Measurements from ENCODE around the gene INTS2.
"Not testable (repeated sequence)": the region's sequence is repeated elsewhere in the genome, so short reads cannot be mapped to it uniquely, and the experiment has no call there.

INTS2 gene

DNA sequence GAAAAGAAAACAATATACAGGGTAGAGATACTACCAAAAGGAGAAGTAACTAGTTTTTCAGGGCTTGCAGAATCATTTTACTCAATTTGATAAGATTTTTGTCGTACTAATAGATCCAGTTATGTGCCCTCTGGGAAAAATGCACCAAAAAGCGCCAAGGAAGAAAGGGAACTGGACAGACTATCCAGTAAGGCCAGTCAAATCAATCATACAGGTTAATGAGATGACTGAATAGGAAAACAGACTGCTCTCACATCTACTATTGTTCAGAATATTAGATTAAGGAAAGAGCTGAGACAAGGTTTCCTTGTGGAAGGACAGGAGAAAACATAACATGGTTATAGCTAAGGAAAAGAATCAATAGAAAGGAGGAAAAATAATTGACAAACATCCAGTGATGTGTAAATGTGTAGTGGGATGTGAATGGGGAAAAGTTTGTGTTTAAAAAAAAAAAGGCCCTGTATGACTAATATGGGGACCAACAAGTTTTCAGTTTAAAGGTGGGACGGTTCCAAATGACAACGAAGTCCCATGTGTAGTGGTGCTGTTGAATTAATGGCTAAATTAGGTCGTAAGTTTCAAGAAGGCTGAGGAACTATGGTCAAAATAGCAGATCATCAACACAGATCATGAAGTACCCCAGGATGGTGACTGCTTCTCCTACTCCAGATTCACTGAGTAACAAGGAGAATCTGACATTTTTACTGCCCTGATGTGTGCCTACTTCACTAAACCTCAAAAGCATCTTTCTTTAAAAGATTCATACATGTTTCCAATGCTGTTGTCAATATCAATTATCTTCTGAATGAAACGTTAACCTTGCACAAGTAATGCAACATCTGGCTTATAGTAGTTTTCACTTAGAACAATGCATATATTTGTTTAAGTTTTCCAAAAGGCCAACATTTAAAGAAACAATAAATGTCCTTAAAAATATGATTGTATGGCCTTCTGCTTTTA lies 105.2 kb downstream of the INTS2 start:
- DNase-seq (ENCODE audit: low spot score): no peak

DNA sequence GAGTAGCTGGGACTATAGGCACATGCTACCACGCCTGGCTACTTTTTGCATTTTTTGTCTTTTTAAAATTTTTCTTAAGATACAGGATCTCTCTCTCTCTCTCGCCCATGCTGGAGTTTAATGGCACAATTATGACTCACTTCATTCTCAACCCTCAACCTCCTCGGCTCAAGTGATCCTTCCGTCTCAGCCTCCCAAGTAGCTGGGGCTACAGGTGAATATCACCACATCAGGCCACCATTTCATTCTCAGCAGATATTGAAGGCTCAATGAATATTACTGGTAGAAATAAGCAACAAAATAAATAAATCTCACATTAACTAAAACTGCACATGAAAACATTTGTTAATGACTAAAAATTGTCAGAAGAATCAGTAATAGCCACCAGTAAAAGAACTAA lies 106.1 kb downstream of the INTS2 start:
- DNase-seq (ENCODE audit: low spot score): no peak

DNA sequence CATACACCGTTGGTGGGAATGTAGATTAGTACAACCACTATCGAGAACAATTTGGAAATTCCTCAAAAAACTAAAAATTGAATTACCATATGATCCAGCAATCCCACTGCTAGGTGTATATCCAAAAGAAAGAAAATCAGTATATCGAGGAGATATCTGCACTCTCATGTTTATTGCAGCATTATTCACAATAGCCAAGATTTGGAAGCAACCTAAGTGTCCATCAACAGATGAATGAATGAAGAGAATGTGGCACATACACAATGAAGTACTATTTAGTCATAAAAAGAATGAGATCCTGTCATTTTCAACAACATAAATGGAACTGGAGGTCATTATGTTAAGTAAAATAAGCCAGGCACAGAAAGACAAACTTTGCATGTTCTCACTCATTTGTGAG lies 108.5 kb downstream of the INTS2 start:
- not testable (repeated sequence) for DNase-seq (ENCODE audit: low spot score)

DNA sequence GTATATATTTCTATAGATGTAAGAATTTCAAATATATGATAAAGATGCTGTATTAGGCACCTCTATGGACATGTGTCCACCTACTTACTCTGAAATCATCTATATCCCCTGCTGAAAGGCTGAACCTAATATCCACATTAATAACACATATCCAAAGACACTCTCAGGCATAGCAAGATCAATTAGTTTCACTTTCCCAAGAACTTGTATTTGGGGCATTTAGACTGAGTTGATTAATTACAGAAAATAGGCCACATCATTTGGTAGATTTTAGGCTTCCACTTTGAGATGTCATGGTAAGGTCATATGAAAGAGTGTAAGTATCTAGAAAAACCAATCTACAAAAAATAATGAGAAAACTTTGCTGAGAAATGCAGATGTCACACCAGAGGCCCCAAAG lies 109.6 kb downstream of the INTS2 start:
- DNase-seq (ENCODE audit: low spot score): no peak

DNA sequence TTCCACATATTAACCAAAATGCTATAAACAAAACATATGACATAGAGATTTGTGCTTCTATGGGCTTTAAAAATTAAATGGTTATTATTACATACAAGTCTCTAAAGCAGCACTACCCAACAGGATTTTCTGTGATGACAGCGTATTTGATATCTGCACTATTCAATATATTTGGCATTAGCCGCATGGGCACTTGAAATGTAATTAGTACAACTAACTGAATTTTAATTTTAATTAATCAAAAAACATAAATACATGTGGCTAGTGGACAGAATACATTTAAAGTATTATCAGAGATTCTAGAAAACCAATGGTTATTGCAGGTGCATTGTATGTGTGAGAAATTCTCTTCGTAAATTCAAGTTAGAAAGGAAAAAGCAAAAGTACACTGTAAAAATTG lies 110.3 kb downstream of the INTS2 start:
- DNase-seq (ENCODE audit: low spot score): no peak

DNA sequence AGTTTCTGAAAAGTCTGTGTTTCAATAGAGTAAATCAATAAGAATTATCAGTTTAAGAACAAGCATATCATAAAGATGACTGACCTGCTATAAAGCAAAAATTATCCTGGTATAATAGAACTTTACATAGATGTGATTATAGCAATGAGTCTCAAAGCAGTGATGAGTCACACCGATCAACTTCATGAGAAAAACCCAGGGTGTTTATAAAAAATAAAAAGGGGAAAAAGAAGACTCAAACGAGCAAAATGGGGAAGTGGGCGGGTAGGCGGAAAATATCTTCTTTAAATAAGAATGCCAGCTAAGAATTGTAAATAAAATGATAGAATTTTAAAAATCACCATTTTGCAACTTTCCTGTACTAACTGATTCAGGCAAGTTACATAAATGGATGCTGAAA lies 111.2 kb downstream of the INTS2 start:
- DNase-seq (ENCODE audit: low spot score): no peak

DNA sequence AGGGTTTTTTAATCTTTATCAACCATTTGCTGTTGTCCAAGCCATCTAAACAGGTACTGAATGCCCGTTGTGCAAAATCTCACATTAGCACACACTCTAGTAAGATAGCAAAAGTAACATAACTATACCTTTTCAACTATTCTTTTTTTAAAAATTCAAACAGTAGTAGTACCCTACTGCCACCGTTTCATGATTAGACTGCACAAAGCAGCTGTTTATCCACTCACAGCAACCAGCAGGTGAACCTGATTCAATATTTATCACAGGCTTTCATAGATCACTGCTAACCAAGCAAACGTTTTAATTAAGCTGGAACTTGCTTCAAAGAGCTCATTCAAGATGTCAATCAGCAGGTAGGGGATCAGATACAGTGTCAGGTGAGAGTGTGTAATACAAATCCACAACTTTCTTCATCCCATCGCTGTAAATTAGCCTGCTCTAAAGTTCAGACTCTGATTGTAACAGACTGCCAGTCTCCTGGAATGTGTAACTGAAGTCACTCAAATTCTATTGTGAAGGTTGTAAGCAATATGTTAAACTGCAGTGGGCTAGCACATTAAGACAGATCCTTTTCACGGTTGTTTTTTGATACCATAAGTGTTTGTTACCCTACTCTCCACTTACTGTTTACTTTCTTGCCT lies 111.8 kb downstream of the INTS2 start:
- no peak for DNase-seq (ENCODE audit: low spot score)
